Astrocyte of the spinal cord (primary cell): ENCODE data around the gene ABCC1.

Source experiments
- DNase-seq: peaks from one replicate; pipeline ENCODE4 v3.0.0; 2011; ENCODE audit warnings: low read depth, low spot score
- H3K4me3 ChIP-seq: 2 replicates; pipeline ENCODE4 v1.5.1; 2011; ENCODE audit warnings: low read depth, mild to moderate bottlenecking, low read length, moderate library complexity
- CTCF ChIP-seq: IDR thresholded peaks from 2 replicates; pipeline ENCODE4 v1.5.1; 2012; ENCODE audit warnings: low read depth, mild to moderate bottlenecking, low read length, inconsistent platforms
- in situ Hi-C: cut with HindIII; loops from 2 replicates; pipeline ENCODE4 v1.10.0; 2017; ENCODE audit warnings: low sequenced_read_pairs

The ABCC1 gene

GRCh38 chr16:16107839-16108238, 158.4 kb downstream of the ABCC1 start:
- in situ Hi-C loops = no loop called here
- no peak for TF ChIP-seq CTCF
- H3K4me3 ChIP-seq = no peak overlapping the region
- no peak for DNase-seq

- DNase-seq = no peak
- TF ChIP-seq CTCF = no peak
- H3K4me3 ChIP-seq = no peak overlapping the region
- in situ Hi-C loops = no loop called here
Observed at GRCh38 chr16:16108759-16109158, 159.3 kb downstream of the ABCC1 start.

- TF ChIP-seq CTCF = no peak
- H3K4me3 ChIP-seq = no peak overlapping the region
- in situ Hi-C loops = no loop called here
- DNase-seq = no peak
Observed at GRCh38 chr16:16109453-16110110, 160.2 kb downstream of the ABCC1 start.

- H3K4me3 ChIP-seq = no peak overlapping the region
- DNase-seq = no peak
- in situ Hi-C loops = no loop called here
- TF ChIP-seq CTCF = no peak
Observed at GRCh38 chr16:16110111-16110490, 160.7 kb downstream of the ABCC1 start.

- in situ Hi-C loops = no loop called here
- TF ChIP-seq CTCF = no peak
- no peak for DNase-seq
- no peak overlapping the region for H3K4me3 ChIP-seq
Observed at GRCh38 chr16:16111639-16112038, 162.2 kb downstream of the ABCC1 start.

GRCh38 chr16:16112450-16113053, 163.1 kb downstream of the ABCC1 start:
- no peak for TF ChIP-seq CTCF
- DNase-seq = no peak
- in situ Hi-C loops = no loop called here
- H3K4me3 ChIP-seq = no peak overlapping the region
